ENCODE data around the gene FBXO31. TPM values are rescaled to one million over a fixed set of nuclear protein-coding genes. Genes with fewer than 3 reads are reported as not detected.

The FBXO31 gene
- total and polyA plus RNA-seq, 9 of the 15 experiments (the other 6 are each of a cell fraction or from before 2014, with no cell fraction given), result 0.18 to 33.3 (median 10.9) TPM

DNA sequence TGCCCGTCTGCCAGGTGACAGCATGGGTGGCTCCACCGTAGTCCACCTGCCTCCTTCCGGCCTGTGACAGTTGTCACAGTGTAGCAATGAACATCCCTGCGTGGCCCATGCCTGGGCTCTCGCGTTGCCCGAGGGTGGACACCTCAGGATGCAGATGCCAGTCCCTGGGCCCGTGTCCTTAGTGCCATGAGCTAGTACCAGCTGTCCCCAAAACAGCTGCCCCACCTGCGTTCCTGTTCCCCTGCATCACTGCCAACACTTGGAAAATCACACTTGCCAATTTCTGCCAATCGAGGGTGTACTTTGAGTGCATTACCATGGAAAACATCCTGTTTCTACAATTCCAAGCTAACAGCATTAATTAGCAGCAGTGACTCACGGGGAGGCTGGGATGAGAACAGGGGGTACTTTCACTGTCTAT is 57.4 kb downstream of the FBXO31 start:
- no TSS peak for BruUV-seq (replicated peaks)
- POLR2A ChIA-PET, result interaction anchor here (0.5 to 1.0 kb wide), 3 partner anchors 9 to 70 kb away, joined by 3 to 4 read pairs (median 4); partner anchors contain the start of gene C16orf95
- H3K4me3 ChIP-seq, result no peak overlapping the region
- no peaks in the 10 kb centered on the region; the same call in 2 of the 3 replicates for H3K79me2 ChIP-seq (ENCODE audit: control insufficient read depth, insufficient read depth, low read length)
- ATAC-seq, result no peak
- peaks cover 5% of the 10 kb centered on the region for H3K9me1 ChIP-seq (ENCODE audit: control insufficient read depth, insufficient read depth, low read length)
- no peak for FAIRE-seq
- peaks cover 0 to 31% of the 10 kb centered on the region in 2 experiments; a peak in 2 of 5 replicates for H3K4me1 ChIP-seq (replicated peaks in 1 of 2; ENCODE audit: control insufficient read depth in 2 of 2, insufficient read depth in 2 of 2, low read length in 2 of 2)
- peaks cover 11% of the 10 kb centered on the region; the same call in 1 of the 2 replicates for H4K20me1 ChIP-seq (replicated peaks; ENCODE audit: control insufficient read depth, insufficient read depth, low read length)
- H3K36me3 ChIP-seq (ENCODE audit: control insufficient read depth, insufficient read depth, low read length), result peaks cover 39% of the 10 kb centered on the region; the same call in 2 of the 3 replicates
- CTCF ChIA-PET (ENCODE audit: low intra/inter-chr PET ratio), result no interaction called here
- H2AFZ ChIP-seq (ENCODE audit: low read depth, low read length), result no peak overlapping the region
- peak overlapping the region in 1 of 2 experiments; percentile 65; a peak in 1 of 4 replicates for H3K9ac ChIP-seq (ENCODE audit: insufficient read depth in 1 of 2, low read depth in 2 of 2, low read length in 2 of 2)
- H3K4me2 ChIP-seq (ENCODE audit: insufficient read depth, low read length), result no peak overlapping the region
- H3K27ac ChIP-seq (ENCODE audit: extremely low read depth, low read depth, low read length), result no peak overlapping the region
- in situ Hi-C loops (cut with MboI) (no loop called here), intact Hi-C loops (cut with micrococcal nuclease) (loop anchor here (10.0 kb wide), 1 partner anchor 309 kb away; no protein-coding TSS in a partner anchor)
- no peak for DNase-seq (ENCODE audit: extremely low read depth in 1 of 4, low spot score in 3 of 4)
- no peaks in the 10 kb centered on the region for H3K27me3 ChIP-seq (ENCODE audit: control insufficient read depth in 2 of 2, insufficient read depth in 2 of 2, low read length in 2 of 2)
- WGBS (ENCODE audit: insufficient coverage, low coverage, missing lambda C conversion rate), result 86% methylated on average over 11 of the region's 11 CpGs
- H3K9me3 ChIP-seq (replicated peaks; ENCODE audit: control insufficient read depth, insufficient read depth, low read depth, low read length), result no peaks in the 10 kb centered on the region
- TF ChIP-seq TEAD2 (tag; IDR thresholded peaks at IDR 0.05) (no peak), SIN3B (IDR thresholded peaks at IDR 0.05; ENCODE audit: low read depth) (no peak), DMBX1 (CRISPR knock-in tag; IDR thresholded peaks at IDR 0.05; ENCODE audit: borderline replicate concordance) (no peak), SAFB (IDR thresholded peaks at IDR 0.05; ENCODE audit: borderline replicate concordance, low read depth, low read length) (no peak), MTF1 (CRISPR knock-in tag; IDR thresholded peaks at IDR 0.05; ENCODE audit: borderline replicate concordance) (no peak), ZNF507 (tag; conservative IDR thresholded peaks at IDR 0.05) (no peak), PML (IDR thresholded peaks at IDR 0.05; ENCODE audit: low read length) (no peak), KAT8 (IDR thresholded peaks at IDR 0.05; ENCODE audit: low read depth) (no peak), CAMTA2 (CRISPR knock-in tag; conservative IDR thresholded peaks at IDR 0.05) (no peak), HDGF (IDR thresholded peaks at IDR 0.05) (no peak)
- TF ChIP-seq, protein P1, sequence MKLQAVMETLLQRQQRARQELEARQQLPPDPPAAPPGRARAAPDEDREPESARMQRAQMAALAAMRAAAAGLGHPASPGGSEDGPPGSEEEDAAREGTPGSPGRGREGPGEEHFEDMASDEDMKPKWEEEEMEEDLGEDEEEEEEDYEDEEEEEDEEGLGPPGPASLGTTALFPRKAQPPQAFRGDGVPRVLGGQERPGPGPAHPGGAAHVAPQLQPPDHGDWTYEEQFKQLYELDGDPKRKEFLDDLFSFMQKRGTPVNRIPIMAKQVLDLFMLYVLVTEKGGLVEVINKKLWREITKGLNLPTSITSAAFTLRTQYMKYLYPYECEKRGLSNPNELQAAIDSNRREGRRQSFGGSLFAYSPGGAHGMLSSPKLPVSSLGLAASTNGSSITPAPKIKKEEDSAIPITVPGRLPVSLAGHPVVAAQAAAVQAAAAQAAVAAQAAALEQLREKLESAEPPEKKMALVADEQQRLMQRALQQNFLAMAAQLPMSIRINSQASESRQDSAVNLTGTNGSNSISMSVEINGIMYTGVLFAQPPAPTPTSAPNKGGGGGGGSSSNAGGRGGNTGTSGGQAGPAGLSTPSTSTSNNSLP (IDR thresholded peaks at IDR 0.05; ENCODE audit: borderline replicate concordance, low read depth, low read length), result no peak

Measured in K562 (cell line).